ENCODE measurements around the gene UNC45A.
A peak's percentile ranks its signal among the peaks of the same experiment; 100 is the strongest.
"Not testable (repeated sequence)": the region's sequence is repeated elsewhere in the genome, so short reads cannot be mapped to it uniquely, and the experiment has no call there.

The UNC45A gene

DNA sequence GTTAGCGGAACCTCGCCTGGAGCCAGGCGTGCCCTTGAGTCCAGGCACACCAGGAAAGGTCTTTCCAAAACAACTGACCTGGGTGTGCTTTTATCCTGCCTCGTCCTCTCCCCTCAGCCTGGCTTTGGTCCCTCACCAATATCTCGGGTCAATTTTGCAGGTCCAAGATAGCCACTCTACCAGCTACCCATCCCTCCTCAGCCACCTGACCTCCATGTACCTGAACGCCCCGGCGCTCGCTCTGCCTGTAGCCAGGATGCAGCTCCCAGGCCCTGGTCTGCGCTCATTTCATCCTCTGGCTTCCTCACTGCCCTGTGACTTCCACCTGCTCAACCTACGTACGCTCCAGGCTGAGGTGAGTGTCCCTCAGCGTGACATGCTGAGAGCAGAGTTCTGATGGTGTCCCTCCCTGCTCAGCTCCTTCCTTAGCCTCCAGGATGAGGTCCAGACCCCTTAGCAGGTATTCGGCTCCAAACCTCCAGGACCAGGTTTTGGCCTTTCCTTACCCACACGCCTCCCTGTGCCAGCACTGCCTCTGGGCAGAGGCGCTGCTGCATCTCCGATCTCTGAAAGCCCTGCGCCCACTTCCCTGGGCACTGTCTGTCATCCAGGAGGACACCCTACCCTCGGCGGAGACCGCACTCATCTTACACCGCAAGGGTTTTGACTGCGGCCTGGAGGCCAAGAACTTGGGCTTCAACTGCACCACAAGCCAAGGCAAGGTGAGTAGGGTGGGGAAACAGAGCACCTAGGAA is 16.9 kb upstream of the UNC45A start:
- no peak for DNase-seq (ENCODE audit: low read depth in 2 of 2)

DNA sequence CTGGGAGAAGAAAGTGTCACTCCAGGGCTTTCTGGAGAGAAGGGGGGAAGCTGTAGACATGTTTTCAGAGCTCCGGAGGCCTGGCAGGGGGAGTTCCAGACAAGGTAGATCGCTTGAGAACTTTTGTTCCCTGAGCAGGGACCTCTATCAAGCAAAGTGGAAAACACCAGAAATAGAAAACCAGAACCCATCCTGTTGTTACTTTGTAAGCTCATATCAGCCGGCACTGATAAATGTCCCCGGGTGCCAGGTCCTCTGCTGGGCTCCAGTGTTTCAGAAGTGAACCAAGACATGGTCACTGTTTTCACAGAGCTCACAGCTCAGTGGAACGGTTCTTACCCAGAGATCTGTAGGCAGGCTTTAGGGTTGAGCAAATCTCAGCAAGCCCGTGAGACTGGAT is 16.2 kb upstream of the UNC45A start:
- no peak for DNase-seq (ENCODE audit: low read depth in 2 of 2)

DNA sequence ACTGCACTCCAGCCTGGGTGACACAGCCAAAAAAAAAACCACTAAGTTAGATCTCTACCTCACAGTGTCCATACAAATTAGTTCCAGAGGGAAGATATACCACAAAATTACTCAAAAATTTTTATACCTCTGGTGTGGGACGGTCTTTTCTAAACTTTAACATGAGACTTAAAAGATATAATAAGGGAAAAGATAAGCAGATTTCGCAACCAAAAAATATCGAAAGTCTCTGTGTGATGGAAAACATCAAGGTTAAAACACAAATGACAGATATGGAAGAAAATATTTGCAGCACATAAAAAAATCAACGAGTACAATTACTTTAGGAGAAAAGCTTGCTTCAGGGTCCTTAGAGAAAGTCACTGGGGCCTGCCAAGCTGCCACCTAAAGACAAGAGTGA is 13.2 kb upstream of the UNC45A start:
- no peak for DNase-seq (ENCODE audit: low read depth in 2 of 2)

GRCh38 chr15:90922712-90923322 is 12.3 kb upstream of the UNC45A start:
- not testable (repeated sequence) for DNase-seq (ENCODE audit: low read depth in 2 of 2)

- DNase-seq (ENCODE audit: low read depth in 2 of 2), result no peak
Observed at GRCh38 chr15:90924375-90924774, 10.7 kb upstream of the UNC45A start.

DNA sequence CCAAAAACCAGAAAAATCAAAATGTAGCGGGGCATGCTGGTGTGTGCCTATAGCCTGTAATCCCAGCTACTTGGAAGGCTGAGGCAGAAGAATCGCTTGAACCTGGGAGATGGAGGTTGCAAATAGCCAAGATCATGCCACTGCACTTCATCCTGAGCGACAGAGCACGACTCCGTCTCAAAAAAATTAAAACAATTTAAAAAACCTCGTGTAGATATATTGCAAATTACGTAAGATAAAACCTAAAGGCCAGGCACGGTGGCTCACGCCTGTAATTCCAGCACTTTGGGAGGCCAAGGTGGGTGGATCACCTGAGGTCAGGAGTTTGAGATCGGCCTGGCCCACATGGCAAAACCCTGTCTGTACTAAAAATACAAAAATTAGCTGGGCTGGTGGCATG is 8.3 kb upstream of the UNC45A start:
- not testable (repeated sequence) for DNase-seq (ENCODE audit: low read depth in 2 of 2)

- not testable (repeated sequence) for DNase-seq (ENCODE audit: low read depth in 2 of 2)
Observed at GRCh38 chr15:90928106-90928505, 7.0 kb upstream of the UNC45A start.

- no peak for DNase-seq (ENCODE audit: low read depth in 2 of 2)
Observed at GRCh38 chr15:90929246-90930019, 5.7 kb upstream of the UNC45A start.

DNA sequence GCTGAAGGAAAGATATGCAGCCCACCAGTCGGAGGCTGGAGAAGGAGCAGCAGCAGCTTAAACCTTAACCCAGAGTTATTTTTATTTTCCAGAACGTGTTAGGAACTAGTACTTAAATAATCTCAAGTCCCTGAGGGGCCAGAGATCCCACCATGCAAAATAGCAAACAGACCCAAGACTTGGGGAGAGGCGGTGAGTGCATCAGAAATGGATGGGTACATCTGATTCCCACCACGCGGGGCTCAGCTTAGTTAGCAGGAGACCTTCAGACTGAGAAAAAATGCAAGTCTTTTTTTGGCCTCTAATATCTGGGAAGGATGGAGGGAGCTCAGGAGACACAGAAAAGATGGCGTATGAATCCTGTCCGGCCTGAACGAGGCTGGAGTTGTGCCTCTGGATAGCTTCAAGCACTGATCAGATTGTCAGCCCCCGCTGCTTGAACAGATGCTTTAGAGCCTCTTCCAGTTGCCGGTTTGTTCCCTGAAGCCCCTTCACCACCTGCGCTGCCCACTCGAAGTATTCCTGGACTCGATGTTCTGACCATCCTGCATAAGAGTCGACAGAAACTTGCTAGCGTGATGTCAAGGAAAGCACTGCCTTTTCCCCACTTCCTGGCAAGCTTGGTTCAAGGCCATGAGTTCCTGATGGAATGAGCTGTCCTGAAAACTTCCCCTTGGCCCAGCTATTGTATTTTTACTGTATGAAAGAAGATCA is 4.1 kb upstream of the UNC45A start:
- DNase-seq (ENCODE audit: low read depth in 2 of 2), result peak in 1 of 2 donors; percentile 12

- no peak for DNase-seq (ENCODE audit: low read depth in 2 of 2)
Observed at GRCh38 chr15:90931575-90931827, 3.6 kb upstream of the UNC45A start.

DNA sequence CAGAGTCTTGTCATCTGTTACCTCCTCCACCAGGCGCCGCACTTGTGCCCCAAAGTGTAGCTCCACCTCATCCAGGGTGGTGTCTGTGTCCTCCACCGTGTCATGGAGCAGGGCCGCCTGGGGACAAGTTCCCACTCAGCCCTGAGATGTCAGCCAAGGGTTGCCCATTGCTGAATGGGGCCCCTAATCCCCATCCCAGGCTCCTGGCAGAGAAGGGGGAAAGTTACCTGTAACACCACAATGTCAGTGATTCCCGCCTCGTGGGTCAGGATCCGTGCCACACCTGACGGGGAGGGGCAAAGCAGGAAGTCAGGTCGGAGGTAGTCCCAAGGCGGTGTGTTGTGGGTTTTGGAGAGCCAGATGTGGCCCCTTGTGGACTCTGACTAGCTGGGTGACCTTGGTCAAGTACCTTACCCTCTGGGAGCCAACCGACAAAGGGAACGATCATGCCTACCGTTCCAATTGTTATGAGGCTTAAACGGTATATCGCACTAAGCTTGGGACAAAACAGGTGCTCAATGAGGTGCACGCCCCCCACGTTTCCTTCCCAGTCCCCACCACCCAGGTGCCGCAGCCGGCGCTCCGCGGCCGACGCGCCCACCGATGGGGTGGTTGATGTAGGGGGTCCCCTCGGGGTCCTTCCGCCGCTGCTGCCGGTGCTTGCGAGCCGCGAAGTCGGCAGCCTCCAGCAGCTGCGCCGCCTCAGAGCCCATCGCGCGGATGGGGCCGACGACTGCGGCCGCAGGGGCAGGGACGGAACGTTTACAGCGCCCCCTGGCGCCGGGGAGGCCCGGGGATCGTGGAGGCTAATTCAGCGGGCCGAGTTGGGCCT is 3.0 kb upstream of the UNC45A start, which contains the start of gene HDDC3:
HDDC3 (minus strand) TSS at position 722 of the 832 bp plus-strand sequence; CDS start at position 713, 9 bp downstream.
- peak; percentile 86 to 95 for DNase-seq (ENCODE audit: low read depth in 2 of 2)

DNA sequence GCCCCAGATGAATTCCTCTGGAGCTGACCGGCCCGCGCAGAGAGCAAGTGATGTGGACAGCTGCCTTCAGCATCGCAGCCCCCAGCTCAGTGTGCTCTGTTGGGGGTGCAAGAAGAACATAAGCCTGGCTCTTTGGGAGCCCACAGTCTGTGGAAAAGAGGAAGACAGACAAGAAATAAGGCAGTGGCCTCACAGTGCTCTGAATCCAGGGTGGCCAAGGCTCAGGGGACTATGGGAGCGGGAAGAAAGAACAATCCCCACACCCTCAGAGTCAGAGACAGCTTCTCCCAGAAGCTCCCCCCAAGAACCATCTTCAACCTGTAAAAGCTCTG is 2.5 kb upstream of the UNC45A start:
- DNase-seq (ENCODE audit: low read depth in 2 of 2), result no peak

DNA sequence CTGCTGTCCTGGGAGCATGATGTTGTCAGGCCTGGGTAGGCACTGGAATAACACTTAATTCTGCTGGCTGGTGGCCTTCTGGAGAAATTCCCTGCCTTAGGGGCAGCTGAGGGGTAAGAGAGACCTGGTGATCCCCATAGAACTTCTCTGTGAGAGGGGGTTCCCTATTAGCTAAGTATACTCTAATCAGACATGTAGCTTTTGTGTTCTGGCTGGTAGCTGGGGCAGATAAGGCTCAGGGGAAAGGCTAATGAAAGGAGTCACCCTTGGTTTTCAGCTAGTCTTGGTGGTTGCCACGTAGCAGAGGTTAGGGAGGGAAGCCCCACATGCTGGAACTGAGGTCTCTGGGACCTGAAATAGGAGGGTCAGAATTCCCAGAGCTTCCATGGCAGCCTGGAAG is 1.8 kb upstream of the UNC45A start:
- no peak for DNase-seq (ENCODE audit: low read depth in 2 of 2)

DNA sequence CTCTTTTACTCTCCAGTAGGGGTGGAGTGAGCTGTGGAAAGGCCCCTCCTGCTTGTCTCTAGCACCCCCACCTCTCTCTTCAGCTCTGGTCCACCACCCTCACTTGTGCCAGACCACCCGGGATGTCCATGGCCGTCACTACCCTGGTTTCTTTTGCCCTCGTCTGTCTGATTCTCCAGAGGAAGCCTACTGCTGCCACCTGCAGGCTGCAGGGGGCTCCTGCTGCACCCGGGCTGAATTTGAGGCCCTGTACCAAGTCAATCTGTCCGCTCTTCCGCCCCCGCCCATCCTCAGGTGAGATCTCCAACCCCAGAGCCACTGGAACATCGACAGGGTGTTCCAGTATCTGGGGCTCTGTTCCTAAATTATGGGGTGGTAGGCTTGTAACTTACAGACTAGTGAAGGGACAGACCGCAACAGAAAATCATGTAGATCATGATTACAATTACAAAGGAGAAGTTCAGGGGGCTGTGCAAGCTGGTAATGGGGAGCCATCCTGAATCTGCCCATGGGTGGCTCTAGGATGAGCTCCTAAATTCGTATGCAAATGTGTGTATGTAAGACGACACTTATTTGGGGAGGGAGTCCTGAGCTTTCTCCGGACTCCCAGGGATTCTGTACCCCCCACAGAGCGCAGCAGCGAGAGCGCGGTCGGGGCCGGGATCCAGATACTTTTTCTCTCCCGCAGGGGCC is 683 bp upstream of the UNC45A start:
- DNase-seq (ENCODE audit: low read depth in 2 of 2), result peak; percentile 74 to 77

GRCh38 chr15:90936823-90937222 is 1.7 kb downstream of the UNC45A start:
- DNase-seq (ENCODE audit: low read depth in 2 of 2), result no peak

GRCh38 chr15:90938261-90938660 is 3.2 kb downstream of the UNC45A start:
- no peak for DNase-seq (ENCODE audit: low read depth in 2 of 2)

GRCh38 chr15:90939756-90940155 is 4.7 kb downstream of the UNC45A start:
- no peak for DNase-seq (ENCODE audit: low read depth in 2 of 2)

GRCh38 chr15:90941038-90941437 is 6.0 kb downstream of the UNC45A start:
- DNase-seq (ENCODE audit: low read depth in 2 of 2), result no peak

DNA sequence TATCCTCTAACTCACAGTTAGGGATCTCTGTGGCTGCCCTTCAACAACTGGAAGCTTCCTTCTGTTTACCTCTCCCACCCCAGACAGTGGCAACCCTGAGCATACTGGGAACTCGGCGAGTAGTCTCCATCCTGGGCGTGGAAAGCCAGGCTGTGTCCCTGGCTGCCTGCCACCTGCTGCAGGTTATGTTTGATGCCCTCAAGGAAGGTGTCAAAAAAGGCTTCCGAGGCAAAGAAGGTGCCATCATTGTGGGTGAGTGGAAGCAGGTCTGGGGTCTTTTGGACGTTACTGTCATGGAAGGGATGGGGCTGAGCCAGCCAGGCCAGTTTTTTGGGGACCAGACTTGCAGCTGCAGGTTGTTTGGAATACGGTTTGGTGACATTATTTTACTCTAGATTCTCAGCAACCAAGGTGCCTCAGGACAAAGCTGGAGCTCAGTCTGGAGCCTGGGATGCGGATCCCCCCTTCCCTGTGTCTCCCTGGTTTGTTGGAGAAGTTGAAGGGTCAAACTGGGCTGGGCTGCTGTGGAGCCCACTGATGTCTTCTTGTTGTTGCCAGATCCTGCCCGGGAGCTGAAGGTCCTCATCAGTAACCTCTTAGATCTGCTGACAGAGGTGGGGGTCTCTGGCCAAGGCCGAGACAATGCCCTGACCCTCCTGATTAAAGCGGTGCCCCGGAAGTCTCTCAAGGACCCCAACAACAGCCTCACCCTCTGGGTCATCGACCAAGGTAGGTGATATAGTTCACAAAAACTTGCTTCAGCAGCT is 7.5 kb downstream of the UNC45A start:
- no peak for DNase-seq (ENCODE audit: low read depth in 2 of 2)

DNA sequence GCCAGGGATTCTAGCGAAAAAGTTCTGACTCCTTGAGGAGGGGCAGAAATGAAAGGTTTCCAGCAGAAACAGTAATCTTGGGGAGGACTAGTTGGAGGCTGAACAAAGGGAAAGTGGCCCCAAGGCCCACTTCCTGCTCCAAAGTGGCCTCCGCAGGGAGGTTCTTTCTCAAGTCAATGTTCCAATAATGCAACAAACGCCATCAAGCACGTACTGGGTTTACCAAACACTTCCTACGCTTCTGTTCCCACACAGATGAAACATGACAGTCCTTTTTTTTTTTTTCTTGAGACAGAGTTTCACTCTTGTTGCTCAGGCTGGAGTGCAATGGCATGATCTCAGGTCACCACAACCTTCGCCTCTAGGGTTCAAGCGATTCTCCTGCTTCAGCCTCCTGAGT is 10.0 kb downstream of the UNC45A start:
- no peak for DNase-seq (ENCODE audit: low read depth in 2 of 2)
